Measurements from ENCODE around the gene CHMP2A. TPM values are rescaled to one million over a fixed set of nuclear protein-coding genes. Genes with fewer than 3 reads are reported as not detected.
A peak's percentile ranks its signal among the peaks of the same experiment; 100 is the strongest.
"Not testable (repeated sequence)": the region's sequence is repeated elsewhere in the genome, so short reads cannot be mapped to it uniquely, and the experiment has no call there.

CHMP2A gene
- total and polyA plus RNA-seq, 4 donors, result 47.4 to 143 (median 125) TPM

DNA sequence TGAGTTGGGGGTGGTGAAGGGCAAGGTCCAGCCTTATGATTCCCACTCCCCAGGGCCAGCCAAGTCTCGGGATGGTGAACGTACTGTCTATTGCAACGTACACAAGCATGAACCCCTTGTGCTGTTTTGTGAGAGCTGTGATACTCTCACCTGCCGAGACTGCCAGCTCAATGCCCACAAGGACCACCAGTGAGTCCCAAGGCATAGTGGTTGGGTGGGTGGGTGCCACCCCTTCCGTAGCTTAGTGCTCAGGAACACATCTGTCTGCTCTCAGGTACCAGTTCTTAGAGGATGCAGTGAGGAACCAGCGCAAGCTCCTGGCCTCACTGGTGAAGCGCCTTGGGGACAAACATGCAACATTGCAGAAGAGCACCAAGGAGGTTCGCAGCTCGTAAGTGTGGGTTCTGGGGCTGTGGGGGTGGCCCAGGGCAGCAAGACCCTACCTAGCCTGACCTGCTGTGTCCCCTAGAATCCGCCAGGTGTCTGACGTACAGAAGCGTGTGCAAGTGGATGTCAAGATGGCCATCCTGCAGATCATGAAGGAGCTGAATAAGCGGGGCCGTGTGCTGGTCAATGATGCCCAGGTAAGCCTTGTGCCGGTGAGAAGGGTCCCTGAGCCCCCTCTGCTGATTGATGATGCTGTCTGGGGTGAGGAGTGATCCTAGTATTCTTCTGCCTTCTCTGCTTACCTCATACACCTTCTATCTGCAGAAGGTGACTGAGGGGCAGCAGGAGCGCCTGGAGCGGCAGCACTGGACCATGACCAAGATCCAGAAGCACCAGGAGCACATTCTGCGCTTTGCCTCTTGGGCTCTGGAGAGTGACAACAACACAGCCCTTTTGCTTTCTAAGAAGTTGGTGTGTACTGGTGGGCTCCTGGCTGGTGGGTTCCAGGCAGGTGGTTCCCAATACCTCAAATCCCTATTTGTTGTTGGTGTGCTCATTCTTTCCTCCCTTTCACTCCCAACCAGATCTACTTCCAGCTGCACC is 7.3 kb downstream of the CHMP2A start:
- 93% methylated on average over 14 of the region's 18 CpGs for whole genome bisulfite sequencing (ENCODE audit: insufficient coverage)
- Histone ChIP-seq H3K27me3 (ENCODE audit: control insufficient read depth, insufficient read depth, low read length) (no peaks in the 10 kb centered on the region), H3K9me3 (ENCODE audit: control insufficient read depth, insufficient read depth, low read length) (no peaks in the 10 kb centered on the region), H3K4me3 (ENCODE audit: low read depth, low read length) (no peak overlapping the region), H3K27ac (ENCODE audit: low read depth, low read length) (no peak overlapping the region), H3K36me3 (ENCODE audit: control insufficient read depth, insufficient read depth, low read length) (peaks cover 77% of the 10 kb centered on the region), H3K4me1 (ENCODE audit: control insufficient read depth, insufficient read depth, low read length) (peaks cover 25% of the 10 kb centered on the region)
- DNase-seq (ENCODE audit: low read depth in 4 of 6, low spot score in 6 of 6), result no peak

DNA sequence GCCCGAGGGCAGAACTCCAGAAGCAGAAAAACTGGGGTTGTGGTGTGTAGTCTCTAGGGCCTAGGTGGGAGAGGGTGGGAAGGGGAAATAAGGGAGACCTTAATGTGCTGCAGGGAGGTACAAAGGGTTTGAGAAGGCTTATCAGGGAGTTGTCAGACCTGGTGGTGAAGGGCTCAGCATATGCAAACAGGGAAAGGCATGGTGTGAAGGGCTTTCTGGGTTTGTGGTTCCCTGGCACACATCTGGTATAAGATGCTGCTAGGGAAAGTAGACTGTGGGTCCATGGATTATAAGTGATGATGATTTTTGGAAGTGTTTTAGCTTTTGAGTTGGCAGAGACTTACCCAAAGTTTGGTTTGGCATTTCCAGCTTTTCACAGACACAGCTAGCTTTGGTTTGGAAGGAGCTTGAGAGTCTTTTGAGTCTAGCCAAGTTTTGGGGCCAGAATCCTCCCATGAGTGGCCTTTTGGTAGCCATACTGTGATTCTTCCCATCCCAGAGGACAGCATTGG is 8.8 kb downstream of the CHMP2A start:
- Histone ChIP-seq H3K27me3 (ENCODE audit: control insufficient read depth, insufficient read depth, low read length) (no peaks in the 10 kb centered on the region), H3K9me3 (ENCODE audit: control insufficient read depth, insufficient read depth, low read length) (no peaks in the 10 kb centered on the region), H3K4me1 (ENCODE audit: control insufficient read depth, insufficient read depth, low read length) (peaks cover 25% of the 10 kb centered on the region), H3K27ac (ENCODE audit: low read depth, low read length) (no peak overlapping the region), H3K4me3 (ENCODE audit: low read depth, low read length) (peak overlapping the region; percentile 73), H3K36me3 (ENCODE audit: control insufficient read depth, insufficient read depth, low read length) (peaks cover 61% of the 10 kb centered on the region)
- WGBS (ENCODE audit: insufficient coverage), result 29% methylated on average over 1 of the region's 1 CpG
- DNase-seq (ENCODE audit: low read depth in 4 of 6, low spot score in 6 of 6), result no peak

DNA sequence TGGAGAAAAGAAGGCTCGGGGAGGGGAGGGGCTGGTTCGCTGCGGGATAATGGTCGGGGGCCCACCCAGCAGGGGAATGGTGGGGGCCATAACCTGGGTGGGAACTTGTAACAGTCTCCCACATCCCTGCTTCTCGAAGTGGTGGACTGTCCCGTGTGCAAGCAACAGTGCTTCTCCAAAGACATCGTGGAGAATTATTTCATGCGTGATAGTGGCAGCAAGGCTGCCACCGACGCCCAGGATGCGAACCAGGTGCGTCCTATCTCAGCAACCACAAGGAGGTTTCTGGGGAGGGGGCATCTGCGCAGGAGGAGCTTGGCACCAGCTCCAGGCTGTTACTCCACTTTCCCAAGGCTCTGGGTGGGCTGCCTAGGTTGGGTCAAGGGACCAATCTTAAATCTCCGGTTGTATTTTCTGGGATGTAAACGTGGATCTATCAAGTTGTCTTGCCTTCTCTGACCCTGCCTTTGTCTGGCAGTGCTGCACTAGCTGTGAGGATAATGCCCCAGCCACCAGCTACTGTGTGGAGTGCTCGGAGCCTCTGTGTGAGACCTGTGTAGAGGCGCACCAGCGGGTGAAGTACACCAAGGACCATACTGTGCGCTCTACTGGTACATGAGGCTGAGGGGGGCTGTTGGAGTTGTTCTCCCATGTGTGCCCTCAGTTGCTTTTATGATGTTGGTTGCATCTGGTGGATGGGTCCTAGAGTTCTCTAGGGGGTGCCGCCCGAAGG is 9.5 kb downstream of the CHMP2A start:
- Histone ChIP-seq H3K27me3 (ENCODE audit: control insufficient read depth, insufficient read depth, low read length) (peaks cover under 1% of the 10 kb centered on the region), H3K27ac (ENCODE audit: low read depth, low read length) (no peak overlapping the region), H3K36me3 (ENCODE audit: control insufficient read depth, insufficient read depth, low read length) (peaks cover 55% of the 10 kb centered on the region), H3K4me3 (ENCODE audit: low read depth, low read length) (peak overlapping the region; percentile 73), H3K4me1 (ENCODE audit: control insufficient read depth, insufficient read depth, low read length) (peaks cover 25% of the 10 kb centered on the region), H3K9me3 (ENCODE audit: control insufficient read depth, insufficient read depth, low read length) (no peaks in the 10 kb centered on the region)
- DNase-seq (ENCODE audit: low read depth in 4 of 6, low spot score in 6 of 6), result no peak
- 10% methylated on average over 21 of the region's 21 CpGs for WGBS (ENCODE audit: insufficient coverage)

DNA sequence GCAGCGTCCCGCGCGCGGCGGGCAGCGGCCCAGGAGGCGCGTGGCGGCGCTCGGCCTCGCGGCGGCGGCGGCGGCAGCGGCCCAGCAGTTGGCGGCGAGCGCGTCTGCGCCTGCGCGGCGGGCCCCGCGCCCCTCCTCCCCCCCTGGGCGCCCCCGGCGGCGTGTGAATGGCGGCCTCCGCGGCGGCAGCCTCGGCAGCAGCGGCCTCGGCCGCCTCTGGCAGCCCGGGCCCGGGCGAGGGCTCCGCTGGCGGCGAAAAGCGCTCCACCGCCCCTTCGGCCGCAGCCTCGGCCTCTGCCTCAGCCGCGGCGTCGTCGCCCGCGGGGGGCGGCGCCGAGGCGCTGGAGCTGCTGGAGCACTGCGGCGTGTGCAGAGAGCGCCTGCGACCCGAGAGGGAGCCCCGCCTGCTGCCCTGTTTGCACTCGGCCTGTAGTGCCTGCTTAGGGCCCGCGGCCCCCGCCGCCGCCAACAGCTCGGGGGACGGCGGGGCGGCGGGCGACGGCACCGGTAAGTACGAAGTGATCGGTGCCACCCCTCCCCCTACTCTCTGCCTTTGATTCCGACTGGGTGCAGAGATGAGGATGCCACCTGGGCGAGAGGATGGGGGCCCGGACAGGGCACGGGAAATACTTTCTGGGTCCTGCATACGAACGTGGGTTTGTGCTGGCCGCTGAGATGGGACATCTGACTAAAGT is 10.2 kb downstream of the CHMP2A start:
- no peak for DNase-seq (ENCODE audit: low read depth in 4 of 6, low spot score in 6 of 6)
- peak overlapping the region; percentile 99 for H3K27ac ChIP-seq (ENCODE audit: low read depth, low read length)
- H3K4me3 ChIP-seq (ENCODE audit: low read depth, low read length), result peak overlapping the region; percentile 73
- no peaks in the 10 kb centered on the region for H3K9me3 ChIP-seq (ENCODE audit: control insufficient read depth, insufficient read depth, low read length)
- H3K4me1 ChIP-seq (ENCODE audit: control insufficient read depth, insufficient read depth, low read length), result peaks cover 25% of the 10 kb centered on the region
- peaks cover 48% of the 10 kb centered on the region for H3K36me3 ChIP-seq (ENCODE audit: control insufficient read depth, insufficient read depth, low read length)
- peaks cover 2% of the 10 kb centered on the region for H3K27me3 ChIP-seq (ENCODE audit: control insufficient read depth, insufficient read depth, low read length)
- whole genome bisulfite sequencing (ENCODE audit: insufficient coverage), result under 1% methylated on average over 84 of the region's 92 CpGs

DNA sequence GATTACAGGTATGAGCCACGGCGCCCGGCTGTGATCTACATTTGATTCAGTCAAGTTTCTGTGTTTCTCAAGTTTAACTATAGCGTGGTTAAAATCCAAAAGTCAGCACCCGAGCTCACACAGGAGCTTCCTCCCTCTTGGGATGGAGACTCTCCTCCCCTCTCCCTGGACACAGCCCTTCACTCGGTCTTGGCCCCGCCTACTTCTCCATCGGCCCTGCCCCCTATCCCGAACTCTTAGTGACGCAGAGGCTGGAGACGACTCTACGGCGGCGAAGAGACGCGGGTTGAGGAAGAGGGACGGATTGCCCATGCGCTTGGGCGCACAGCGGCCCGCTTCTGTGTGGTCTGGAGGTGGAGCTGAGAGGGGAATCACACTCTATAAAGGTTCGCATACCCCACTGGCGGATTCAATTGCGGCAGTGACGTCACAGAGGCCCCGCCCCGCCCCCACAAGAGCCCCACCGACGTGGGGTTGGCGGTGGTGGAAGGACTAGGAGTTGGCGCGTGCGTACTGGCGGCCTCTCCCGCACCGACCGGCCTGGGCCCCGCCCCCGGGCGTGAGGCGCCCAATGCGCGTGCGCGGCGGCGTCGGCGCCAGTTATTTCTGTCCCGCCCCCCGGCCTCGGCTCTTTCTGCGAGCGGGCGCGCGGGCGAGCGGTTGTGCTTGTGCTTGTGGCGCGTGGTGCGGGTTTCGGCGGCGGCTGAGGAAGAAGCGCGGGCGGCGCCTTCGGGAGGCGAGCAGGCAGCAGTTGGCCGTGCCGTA is 10.9 kb downstream of the CHMP2A start, which contains the start of gene TRIM28:
Gene TRIM28 (plus strand): TSS at position 239 of the 765 bp plus-strand sequence. CDS start 694 bp downstream, outside the sequence.
- Histone ChIP-seq H3K9me3 (ENCODE audit: control insufficient read depth, insufficient read depth, low read length) (no peaks in the 10 kb centered on the region), H3K27ac (ENCODE audit: low read depth, low read length) (peak within 1 kb of the TSS; percentile 99), H3K4me3 (ENCODE audit: low read depth, low read length) (peak within 1 kb of the TSS; percentile 73), H3K36me3 (ENCODE audit: control insufficient read depth, insufficient read depth, low read length) (peaks cover 40% of the 10 kb centered on the region), H3K27me3 (ENCODE audit: control insufficient read depth, insufficient read depth, low read length) (peaks cover 8% of the 10 kb centered on the region), H3K4me1 (ENCODE audit: control insufficient read depth, insufficient read depth, low read length) (peaks cover 25% of the 10 kb centered on the region)
- peak; percentile 94 to 99 (median 96) for DNase-seq (ENCODE audit: low read depth in 4 of 6, low spot score in 6 of 6)
- WGBS (ENCODE audit: insufficient coverage), result under 1% methylated on average over 68 of the region's 73 CpGs

DNA sequence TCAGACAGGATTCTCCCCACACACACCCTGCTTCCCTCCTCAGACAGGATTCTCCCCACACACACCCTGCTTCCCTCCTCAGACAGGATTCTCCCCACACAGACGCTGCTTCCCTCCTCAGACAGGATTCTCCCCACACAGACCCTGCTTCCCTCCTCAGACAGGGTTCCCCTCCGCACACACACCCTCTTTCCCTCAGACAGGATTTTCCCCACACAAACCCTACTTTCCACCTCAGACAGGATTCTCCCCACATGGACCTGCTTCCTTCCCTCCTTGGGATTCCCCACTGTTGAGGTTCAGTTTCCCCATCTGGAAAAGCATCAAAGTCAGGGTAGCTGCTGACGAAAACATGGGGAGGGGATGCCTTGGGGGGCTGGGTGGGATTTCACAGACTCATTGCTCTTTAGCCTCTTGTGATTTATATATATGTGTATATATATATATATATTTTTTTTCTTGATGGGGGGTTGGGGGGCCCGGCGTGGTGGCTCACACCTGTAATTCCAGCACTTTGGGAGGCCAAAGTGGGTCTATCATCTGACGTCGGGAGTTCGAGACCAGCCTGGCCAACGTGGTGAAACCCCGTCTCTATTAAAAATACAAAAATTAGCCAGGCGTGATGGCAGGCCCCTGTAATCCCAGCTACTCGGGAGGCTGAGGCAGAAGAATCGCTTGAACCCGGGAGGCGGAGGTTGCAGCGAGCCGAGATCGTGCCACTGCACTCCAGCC is 12.1 kb downstream of the CHMP2A start:
- peaks cover 28% of the 10 kb centered on the region for H3K36me3 ChIP-seq (ENCODE audit: control insufficient read depth, insufficient read depth, low read length)
- peaks cover 35% of the 10 kb centered on the region for H3K4me1 ChIP-seq (ENCODE audit: control insufficient read depth, insufficient read depth, low read length)
- not testable (repeated sequence) for DNase-seq (ENCODE audit: low read depth in 4 of 6, low spot score in 6 of 6); H3K9me3 ChIP-seq (ENCODE audit: control insufficient read depth, insufficient read depth, low read length); H3K4me3 ChIP-seq (ENCODE audit: low read depth, low read length)
- 87% methylated on average over 12 of the region's 18 CpGs for WGBS (ENCODE audit: insufficient coverage)
- H3K27me3 ChIP-seq (ENCODE audit: control insufficient read depth, insufficient read depth, low read length), result peaks cover 16% of the 10 kb centered on the region
- H3K27ac ChIP-seq (ENCODE audit: low read depth, low read length), result peak overlapping the region; percentile 99

DNA sequence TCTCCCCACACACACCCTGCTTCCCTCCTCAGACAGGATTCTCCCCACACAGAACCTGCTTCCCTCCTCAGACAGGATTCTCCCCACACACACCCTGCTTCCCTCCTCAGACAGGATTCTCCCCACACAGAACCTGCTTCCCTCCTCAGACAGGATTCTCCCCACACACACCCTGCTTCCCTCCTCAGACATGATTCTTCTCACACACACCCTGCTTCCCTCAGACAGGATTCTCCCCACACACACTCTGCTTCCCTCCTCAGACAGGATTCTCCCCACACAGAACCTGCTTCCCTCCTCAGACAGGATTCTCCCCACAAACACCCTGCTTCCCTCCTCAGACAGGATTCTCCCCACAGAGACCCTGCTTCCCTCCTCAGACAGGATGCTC is 15.7 kb downstream of the CHMP2A start:
- not testable (repeated sequence) for H3K9me3 ChIP-seq (ENCODE audit: control insufficient read depth, insufficient read depth, low read length); H3K36me3 ChIP-seq (ENCODE audit: control insufficient read depth, insufficient read depth, low read length); H3K4me3 ChIP-seq (ENCODE audit: low read depth, low read length); H3K27ac ChIP-seq (ENCODE audit: low read depth, low read length); DNase-seq (ENCODE audit: low read depth in 4 of 6, low spot score in 6 of 6)
- H3K27me3 ChIP-seq (ENCODE audit: control insufficient read depth, insufficient read depth, low read length), result peaks cover 16% of the 10 kb centered on the region
- H3K4me1 ChIP-seq (ENCODE audit: control insufficient read depth, insufficient read depth, low read length), result peaks cover 17% of the 10 kb centered on the region

DNA sequence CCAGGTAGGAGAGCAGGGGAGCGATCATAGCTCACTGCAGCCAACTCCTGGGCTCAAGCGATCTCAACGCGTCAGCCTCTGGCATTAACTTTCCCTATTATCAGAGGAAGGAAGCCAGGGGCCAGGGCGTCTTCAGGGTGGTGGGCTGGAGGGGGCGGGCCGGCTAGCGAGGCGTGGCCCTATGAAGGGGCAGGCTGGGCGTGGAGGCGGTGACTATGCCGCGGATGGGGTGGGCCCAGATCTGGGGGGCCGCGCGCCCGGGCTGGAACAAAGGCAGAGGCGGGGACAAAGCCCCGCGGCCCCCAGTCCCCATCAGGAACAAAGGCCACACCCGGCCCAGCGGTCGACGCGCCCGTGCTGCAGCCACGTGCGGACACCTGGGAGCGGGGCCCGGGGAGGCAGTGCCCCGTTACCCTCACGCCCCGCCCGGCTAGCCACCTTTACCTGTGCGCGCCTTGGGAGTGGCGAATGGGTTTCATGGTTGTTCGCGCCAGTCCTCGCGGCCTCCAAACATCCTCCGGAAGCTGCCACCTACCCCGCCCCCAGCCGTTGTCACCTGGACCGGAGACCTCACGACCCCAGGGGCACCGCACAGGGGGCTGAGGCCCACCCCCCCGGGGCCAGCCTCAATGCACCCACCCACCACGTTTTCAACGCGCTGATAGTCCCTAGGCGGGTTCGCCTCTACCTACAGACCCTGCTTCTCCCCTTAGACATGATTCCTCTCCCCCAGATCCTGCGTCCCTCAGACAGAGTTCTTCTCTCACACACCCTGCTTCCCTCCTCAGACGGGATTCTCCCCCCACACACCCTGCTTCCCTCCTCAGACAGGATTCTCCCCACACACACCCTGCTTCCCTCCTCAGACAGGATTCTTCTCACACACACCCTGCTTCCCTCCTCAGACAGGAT is 16.4 kb downstream of the CHMP2A start:
- WGBS (ENCODE audit: insufficient coverage), result 1% methylated on average over 55 of the region's 55 CpGs
- Histone ChIP-seq H3K4me3 (ENCODE audit: low read depth, low read length) (peak overlapping the region; percentile 43), H3K4me1 (ENCODE audit: control insufficient read depth, insufficient read depth, low read length) (peaks cover 15% of the 10 kb centered on the region), H3K36me3 (ENCODE audit: control insufficient read depth, insufficient read depth, low read length) (no peaks in the 10 kb centered on the region), H3K27me3 (ENCODE audit: control insufficient read depth, insufficient read depth, low read length) (peaks cover 16% of the 10 kb centered on the region), H3K9me3 (ENCODE audit: control insufficient read depth, insufficient read depth, low read length) (no peaks in the 10 kb centered on the region), H3K27ac (ENCODE audit: low read depth, low read length) (peak overlapping the region; percentile 47)
- peak in 2 of 6 donors; percentile 82 to 93 for DNase-seq (ENCODE audit: low read depth in 4 of 6, low spot score in 6 of 6)

Data from spinal cord (tissue), 10 donors.